ENCODE results near the gene SRRT. TPM values are rescaled to one million over a fixed set of nuclear protein-coding genes. Genes with fewer than 3 reads are reported as not detected.

The SRRT gene
- total RNA-seq, 1 donor from 2014 or later = 60.4 TPM

GRCh38 chr7:100865938-100866728 is 8.8 kb upstream of the SRRT start:
- no peaks in the 10 kb centered on the region for H3K36me3 ChIP-seq
- H3K79me2 ChIP-seq (ENCODE audit: low read depth) = peaks cover 26% of the 10 kb centered on the region
- H2AFZ ChIP-seq (replicated peaks) = no peak overlapping the region
- Mint-ChIP-seq H3K9me3 (no peaks in the 10 kb centered on the region), H3K27ac (no peak overlapping the region), H3K4me1 (peaks cover 11% of the 10 kb centered on the region), H3K27me3 (ENCODE audit: insufficient read depth, low read depth) (peaks cover 5% of the 10 kb centered on the region), H3K36me3 (peaks cover 7% of the 10 kb centered on the region), H3K4me3 (no peak overlapping the region)
- H3K9me3 ChIP-seq (ENCODE audit: low read depth) = no peaks in the 10 kb centered on the region
- no peaks in the 10 kb centered on the region for H3K27me3 ChIP-seq
- no peak for DNase-seq (ENCODE audit: low spot score)
- H3K4me2 ChIP-seq = no peak overlapping the region
- H3K4me1 ChIP-seq = peaks cover 13% of the 10 kb centered on the region
- no peaks in the 10 kb centered on the region for H4K20me1 ChIP-seq (ENCODE audit: low read depth)
- TF ChIP-seq EZH2 (IDR thresholded peaks at IDR 0.05) (no peak), CTCF (IDR thresholded peaks at IDR 0.05) (no peak), EZH2phosphoT487 (IDR thresholded peaks at IDR 0.05) (no peak)
- H3F3A ChIP-seq (ENCODE audit: low read depth) = peaks cover 10% of the 10 kb centered on the region
- no peak overlapping the region for H3K27ac ChIP-seq
- H3K4me3 ChIP-seq = no peak overlapping the region
- no peak overlapping the region for H3K9ac ChIP-seq

- Histone ChIP-seq H3K27me3 (no peaks in the 10 kb centered on the region), H3K36me3 (no peaks in the 10 kb centered on the region), H3K9me3 (ENCODE audit: low read depth) (no peaks in the 10 kb centered on the region), H3K4me2 (peak overlapping the region; percentile 98), H4K20me1 (ENCODE audit: low read depth) (no peaks in the 10 kb centered on the region), H3K4me3 (peak overlapping the region; percentile 93), H3F3A (ENCODE audit: low read depth) (peaks cover 10% of the 10 kb centered on the region), H3K27ac (no peak overlapping the region), H3K9ac (no peak overlapping the region), H3K79me2 (ENCODE audit: low read depth) (peaks cover 26% of the 10 kb centered on the region), H3K4me1 (peaks cover 13% of the 10 kb centered on the region), H2AFZ (replicated peaks) (peak overlapping the region; percentile 81)
- no peak for DNase-seq (ENCODE audit: low spot score)
- peaks cover 11% of the 10 kb centered on the region for H3K4me1 Mint-ChIP-seq
- H3K36me3 Mint-ChIP-seq = peaks cover 7% of the 10 kb centered on the region
- H3K27ac Mint-ChIP-seq = peak overlapping the region; percentile 91
- TF ChIP-seq CTCF (IDR thresholded peaks at IDR 0.05) (no peak), EZH2phosphoT487 (IDR thresholded peaks at IDR 0.05) (no peak), EZH2 (IDR thresholded peaks at IDR 0.05) (no peak)
- peaks cover 5% of the 10 kb centered on the region for H3K27me3 Mint-ChIP-seq (ENCODE audit: insufficient read depth, low read depth)
- H3K4me3 Mint-ChIP-seq = peak overlapping the region; percentile 94
- H3K9me3 Mint-ChIP-seq = no peaks in the 10 kb centered on the region
These were observed 8.2 kb upstream of the SRRT start for GRCh38 chr7:100866729-100867039.

GRCh38 chr7:100867040-100867775 is 7.7 kb upstream of the SRRT start, which contains the start of gene TRIP6:
Gene TRIP6 (plus strand): TSS chr7:100867387. CDS start chr7:100867498, 111 bp downstream.
- H3K79me2 ChIP-seq (ENCODE audit: low read depth) = peaks cover 26% of the 10 kb centered on the region
- peaks cover 5% of the 10 kb centered on the region for H3K27me3 Mint-ChIP-seq (ENCODE audit: insufficient read depth, low read depth)
- TF ChIP-seq CTCF (IDR thresholded peaks at IDR 0.05) (no peak), EZH2phosphoT487 (IDR thresholded peaks at IDR 0.05) (no peak)
- peak within 1 kb of the TSS; percentile 94 for H3K4me3 Mint-ChIP-seq
- H2AFZ ChIP-seq (replicated peaks) = peak within 1 kb of the TSS; percentile 81
- H3K27ac Mint-ChIP-seq = peak within 1 kb of the TSS; percentile 91
- H3K4me1 Mint-ChIP-seq = peaks cover 11% of the 10 kb centered on the region
- DNase-seq (ENCODE audit: low spot score) = peak; percentile 91
- H3K4me2 ChIP-seq = peak within 1 kb of the TSS; percentile 98
- peak within 1 kb of the TSS; percentile 93 for H3K4me3 ChIP-seq
- peak within 1 kb of the TSS; percentile 42 for H3K27ac ChIP-seq
- H3K36me3 ChIP-seq = no peaks in the 10 kb centered on the region
- H4K20me1 ChIP-seq (ENCODE audit: low read depth) = no peaks in the 10 kb centered on the region
- peaks cover 7% of the 10 kb centered on the region for H3K36me3 Mint-ChIP-seq
- peaks cover 13% of the 10 kb centered on the region for H3K4me1 ChIP-seq
- no peaks in the 10 kb centered on the region for H3K9me3 ChIP-seq (ENCODE audit: low read depth)
- H3K9ac ChIP-seq = peak within 1 kb of the TSS; percentile 90
- no peaks in the 10 kb centered on the region for H3K27me3 ChIP-seq
- no peaks in the 10 kb centered on the region for H3K9me3 Mint-ChIP-seq
- peaks cover 10% of the 10 kb centered on the region for H3F3A ChIP-seq (ENCODE audit: low read depth)
